Tongue (tissue), 2 donors: ENCODE measurements around the gene WRAP73. TPM values are rescaled to one million over a fixed set of nuclear protein-coding genes. Genes with fewer than 3 reads are reported as not detected.
A peak's percentile ranks its signal among the peaks of the same experiment; 100 is the strongest.

Experiments used
- DNase-seq: peaks from one replicate; pipeline ENCODE4 v3.0.0-alpha.2; 2015
- total RNA-seq: library from RNA; depleted of rRNA; stranded (reverse); fragments of >200 nt; gene quantifications from one replicate; pipeline ENCODE4 v1.2.3, GENCODE V29; 2014

The WRAP73 gene
- total RNA-seq, 1 donor from 2014 or later, result 25.4 TPM

DNA sequence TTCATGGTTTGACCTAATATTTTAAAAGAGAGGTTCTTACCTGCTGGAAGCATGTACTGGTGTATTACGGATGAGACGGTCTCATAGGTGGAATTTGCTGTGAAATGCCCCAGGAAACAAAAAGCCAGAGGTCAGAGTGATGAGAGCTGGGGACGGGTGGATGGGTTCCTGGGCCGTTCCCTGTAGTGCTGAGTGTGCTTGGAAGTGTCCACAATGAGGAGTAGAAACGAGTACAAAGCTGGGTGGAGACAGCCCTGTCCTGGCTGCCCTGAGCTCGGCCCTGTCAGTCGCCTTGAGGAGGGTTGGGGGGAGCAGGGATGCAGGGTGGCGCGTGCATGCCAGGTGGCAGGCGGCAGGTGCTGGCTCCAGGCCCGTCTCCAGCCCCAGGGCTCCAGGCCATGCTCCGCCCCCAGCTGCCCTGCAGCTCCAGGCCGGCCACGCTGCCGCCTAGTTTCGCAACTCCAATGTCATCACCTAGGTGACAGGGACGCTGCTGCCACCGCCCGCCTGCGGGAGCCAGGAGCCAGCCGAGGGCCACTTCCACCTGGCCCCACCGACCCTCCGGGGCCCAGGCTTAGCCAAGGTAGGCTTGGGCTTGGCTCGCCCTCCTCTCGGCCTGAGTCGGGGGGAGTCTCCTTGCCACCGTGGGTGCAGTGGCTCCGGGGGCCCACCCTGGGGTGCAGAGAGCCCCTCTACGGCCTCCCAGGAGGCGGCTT is 18.8 kb upstream of the WRAP73 start:
- peak; percentile 68 for DNase-seq

DNA sequence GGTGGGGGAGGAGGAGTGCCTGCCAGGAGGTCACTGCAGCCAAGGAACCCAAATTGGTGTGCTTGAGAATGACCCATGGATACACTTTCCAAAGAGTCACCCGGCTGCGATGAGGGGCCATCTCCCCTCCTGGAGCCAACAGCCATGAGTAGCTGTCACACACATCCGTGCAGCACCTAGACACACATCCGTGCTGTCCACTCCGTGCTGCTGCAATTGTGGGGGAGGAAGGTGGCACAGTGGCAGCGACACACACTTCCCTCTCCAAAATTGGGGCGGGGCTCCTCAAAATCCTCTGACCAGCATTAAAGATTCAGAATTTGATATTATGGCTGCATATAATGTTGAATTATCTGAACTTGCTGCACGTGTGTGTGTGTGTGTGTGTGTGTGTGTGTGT is 18.2 kb upstream of the WRAP73 start:
- DNase-seq, result no peak

DNA sequence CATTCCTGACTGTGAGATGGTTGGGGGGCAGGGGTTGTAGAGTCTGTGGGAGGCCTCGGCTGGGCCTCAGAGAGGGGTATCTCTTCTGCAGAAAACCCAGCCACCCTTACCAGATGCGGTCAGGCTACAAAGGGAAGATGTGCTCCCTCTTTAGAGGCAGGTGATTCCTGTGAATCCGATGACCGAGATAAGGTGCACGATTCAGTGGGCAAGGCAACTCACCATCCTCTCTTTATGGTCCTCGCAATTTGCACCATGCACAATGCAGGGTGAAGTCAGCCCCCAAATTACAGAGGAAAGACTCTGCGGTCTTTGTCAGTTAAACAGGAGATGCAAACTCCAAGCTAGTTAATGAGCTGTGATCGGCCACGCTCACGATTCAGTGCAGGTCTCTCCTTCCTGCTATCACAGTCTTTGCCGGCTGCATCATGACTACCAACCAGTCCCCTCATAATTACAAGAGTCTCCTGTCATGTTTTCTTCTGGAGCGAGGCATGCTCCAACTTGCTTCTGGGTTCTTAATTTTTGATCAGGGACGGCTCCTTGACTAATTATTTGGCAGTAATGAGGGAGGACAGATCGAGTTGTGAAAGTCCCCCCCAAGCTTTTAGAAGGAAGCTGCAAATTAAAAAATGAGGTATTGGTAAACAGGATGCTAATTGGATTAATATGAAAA is 14.9 kb upstream of the WRAP73 start:
- no peak for DNase-seq

DNA sequence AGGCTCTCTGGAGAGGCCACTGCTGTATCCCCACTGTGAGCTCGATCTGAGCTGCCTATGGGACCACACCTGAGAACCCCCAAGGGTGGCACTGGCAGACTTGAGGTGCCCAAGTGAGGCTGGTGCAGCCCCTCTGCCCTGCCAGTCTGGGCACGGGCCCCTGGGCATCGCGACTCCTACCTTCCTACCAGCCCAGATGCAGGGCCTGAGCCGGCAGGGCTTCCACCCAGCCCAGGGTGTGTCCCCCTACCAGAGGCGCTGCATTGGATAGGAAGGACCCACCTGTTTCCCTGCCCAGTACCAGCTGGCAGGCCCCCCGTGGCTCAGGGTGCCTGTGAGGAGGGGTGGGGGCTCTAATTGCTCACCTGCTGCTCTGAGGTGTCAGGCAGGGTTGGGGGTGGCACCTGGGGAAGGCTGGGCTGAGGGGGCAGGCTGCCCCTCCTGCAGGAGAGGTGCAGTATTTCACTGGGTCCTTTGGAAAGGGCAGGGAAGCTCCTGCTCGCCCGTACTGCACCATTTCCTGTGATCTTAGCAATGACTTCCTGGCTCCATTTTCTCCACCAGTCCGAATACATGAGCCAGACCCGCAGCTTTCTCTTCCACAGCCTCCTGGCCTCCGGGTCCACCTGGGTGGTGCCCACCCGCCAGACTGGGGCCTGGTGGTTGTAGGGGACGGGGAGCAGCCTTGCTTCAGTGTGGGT is 14.2 kb upstream of the WRAP73 start:
- no peak for DNase-seq

DNA sequence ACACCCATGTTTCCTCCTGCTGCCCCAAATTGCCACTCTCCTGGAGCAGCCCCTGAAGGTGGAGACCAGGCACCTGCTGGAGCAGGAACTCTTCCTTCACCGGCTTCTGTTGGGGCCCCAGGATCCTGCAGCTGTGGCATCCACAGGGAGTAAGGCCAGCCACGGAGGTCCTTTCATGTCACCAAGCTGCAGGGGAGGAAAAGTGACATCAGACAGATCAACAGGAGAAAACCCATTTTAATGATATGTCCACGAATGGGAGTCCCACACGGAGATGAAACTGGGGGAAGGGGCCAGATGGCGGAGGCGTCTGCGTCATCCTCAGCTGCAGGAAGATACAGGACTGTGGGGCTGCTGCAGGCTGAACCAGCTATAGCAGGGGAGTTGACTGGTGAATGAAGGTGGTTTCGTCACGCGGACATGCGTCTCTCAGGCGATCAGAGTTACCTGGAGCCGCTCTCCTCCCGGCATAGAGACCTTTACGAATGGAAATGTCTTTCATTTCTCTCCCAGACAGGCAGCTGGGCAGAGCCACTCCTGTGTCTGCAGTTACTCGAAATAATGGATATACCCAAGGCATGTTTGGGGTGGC is 12.3 kb upstream of the WRAP73 start:
- no peak for DNase-seq

DNA sequence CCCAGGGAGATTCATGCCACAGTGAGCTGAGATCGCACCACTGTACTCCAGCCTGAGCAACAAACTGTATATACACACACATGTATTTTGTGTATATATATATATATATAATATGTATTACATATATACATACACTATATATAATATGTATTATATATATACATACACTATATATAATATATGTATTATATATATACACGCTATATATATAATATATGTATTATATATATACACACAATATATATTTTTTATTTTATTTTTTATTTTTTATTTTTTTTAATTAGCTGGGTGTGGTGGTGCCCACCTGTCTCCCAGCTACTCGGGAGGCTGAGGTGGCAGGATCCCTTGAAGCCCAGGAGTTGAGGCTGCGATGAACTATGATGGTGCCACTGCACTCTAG is 11.7 kb upstream of the WRAP73 start:
- no peak for DNase-seq

DNA sequence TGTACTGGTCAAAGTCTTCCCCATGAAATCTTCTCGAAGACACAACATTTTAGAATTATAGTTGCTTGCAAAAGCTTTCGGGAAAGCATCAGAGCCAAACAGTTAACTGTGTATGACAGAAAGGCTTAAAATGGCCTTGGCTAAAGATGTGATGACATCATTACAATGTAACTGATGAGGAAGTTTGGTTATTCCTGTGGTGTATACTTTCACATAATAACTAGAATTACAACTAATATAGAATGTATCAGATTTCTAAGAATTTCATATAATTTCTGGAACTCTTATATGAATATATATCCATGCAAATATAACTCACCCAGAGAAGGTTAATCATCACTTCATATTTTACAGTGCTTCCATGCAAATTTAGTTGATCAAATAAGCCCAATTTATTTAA is 10.8 kb upstream of the WRAP73 start:
- no peak for DNase-seq

DNA sequence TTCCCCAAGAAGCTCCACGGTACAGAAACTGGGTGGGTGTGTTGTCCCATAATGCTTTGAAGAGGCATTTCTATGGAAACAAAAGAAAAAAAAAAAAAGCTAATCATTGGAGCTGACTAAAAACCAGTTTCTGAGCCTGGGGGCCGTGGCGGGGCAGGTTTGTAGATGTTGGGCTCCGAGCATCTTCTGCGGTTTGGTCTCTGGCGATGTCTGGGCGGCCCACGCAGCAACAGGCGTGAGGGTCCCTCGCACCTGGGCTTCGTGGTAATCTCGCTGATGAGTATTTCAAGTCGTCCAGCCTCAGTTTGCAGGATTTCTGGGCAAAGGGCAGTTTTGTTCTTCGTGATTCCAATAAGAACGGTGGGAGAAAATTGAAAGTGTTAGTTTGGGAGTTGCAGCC is 9.2 kb upstream of the WRAP73 start:
- DNase-seq, result no peak

DNA sequence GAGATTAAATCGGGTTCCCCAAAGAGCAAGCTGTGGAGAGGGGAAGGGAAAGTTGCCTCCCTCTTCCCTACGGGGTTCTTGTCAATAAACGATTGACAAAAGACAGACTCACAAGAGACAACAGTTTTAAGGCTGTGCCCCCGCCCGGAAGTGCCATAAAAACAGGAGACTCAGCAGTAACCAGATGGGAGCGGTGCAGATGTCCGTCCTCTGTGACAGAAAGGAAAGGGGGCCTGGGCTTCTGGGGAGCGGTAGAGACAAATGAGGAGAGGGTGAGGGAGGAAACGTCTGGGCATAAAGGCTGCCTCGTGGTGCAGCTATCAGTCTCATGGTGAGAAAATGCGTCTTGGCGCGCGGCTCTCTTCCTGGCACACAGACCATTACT is 8.3 kb upstream of the WRAP73 start:
- no peak for DNase-seq

DNA sequence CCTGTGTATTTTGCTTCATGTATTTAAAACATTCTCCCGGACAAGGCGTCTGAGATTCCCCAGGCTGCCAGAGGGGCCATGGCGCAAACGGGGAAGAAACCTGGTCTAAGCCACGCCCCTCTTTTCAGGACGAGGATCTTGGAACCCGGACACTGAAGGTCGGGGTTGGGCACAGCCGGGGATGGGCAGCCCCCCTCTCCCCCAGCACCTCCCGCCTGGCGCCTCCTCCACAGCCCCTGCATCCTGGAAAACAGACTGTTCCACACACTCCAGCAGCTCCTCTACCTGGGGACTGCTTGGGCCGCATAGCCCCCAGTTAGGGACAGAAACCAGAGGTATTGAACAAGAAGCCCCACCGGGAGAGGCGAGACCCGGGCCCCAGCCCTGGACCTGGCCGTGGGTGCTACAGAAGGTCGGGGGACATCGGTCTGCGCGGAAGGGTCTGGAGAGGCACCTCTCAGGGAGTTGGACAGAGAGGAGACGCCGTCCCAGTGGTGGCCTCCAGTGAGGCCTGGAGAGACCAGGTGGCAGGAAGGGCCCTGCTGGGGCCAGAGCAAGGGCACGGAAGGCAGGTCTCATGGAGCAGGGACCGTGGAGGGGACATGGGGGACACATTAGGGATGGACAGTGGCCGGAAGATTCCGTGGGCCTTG is 7.8 kb upstream of the WRAP73 start:
- DNase-seq, result no peak

DNA sequence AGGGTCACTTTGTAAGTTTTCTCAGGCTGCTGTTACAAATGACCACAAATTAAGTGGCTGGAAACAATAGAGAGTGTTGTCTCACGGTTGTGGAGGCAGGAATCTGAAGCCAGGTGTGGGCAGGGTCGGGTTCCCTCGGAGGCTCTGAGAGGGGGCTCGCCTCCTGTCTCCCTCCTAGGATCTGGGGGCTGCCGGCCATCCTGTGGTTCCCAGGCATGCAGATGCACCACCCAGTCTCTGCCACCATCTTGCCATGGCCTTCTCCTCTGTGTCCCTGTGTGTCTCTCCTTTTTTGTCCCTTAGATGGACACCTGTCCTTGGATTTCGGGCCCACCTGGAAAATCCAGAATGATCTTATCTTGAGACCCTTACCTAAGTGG is 7.2 kb upstream of the WRAP73 start:
- no peak for DNase-seq

DNA sequence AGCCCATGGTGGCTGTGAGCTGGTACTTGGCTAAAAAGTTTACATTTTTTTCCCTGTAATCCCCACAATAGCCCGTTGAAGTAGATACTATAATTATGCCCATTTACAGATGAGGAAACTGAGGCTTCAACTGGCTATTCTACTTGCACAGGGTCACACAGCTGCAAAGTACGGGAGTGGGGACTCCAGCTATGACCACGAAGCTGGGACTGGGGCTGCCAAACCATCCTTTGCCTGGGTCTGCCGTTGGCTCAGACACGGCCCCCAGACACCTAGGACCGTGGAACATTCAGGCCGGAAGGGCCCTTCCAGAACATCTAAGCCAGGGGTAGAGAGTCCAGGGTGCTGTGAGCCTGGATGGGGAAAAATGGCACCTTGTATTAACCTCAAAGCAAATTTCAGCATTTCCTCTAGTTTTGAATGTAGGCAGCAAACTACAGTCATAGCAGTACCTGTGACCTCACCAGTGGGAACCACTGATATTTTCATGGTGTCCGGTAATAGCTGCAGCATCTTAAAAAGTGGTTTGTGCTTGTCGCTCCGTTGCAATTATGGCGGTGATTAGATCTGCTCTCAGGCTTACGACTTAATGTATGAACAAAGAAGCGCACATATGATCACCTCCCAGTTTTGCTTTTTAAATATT is 6.7 kb upstream of the WRAP73 start:
- no peak for DNase-seq

DNA sequence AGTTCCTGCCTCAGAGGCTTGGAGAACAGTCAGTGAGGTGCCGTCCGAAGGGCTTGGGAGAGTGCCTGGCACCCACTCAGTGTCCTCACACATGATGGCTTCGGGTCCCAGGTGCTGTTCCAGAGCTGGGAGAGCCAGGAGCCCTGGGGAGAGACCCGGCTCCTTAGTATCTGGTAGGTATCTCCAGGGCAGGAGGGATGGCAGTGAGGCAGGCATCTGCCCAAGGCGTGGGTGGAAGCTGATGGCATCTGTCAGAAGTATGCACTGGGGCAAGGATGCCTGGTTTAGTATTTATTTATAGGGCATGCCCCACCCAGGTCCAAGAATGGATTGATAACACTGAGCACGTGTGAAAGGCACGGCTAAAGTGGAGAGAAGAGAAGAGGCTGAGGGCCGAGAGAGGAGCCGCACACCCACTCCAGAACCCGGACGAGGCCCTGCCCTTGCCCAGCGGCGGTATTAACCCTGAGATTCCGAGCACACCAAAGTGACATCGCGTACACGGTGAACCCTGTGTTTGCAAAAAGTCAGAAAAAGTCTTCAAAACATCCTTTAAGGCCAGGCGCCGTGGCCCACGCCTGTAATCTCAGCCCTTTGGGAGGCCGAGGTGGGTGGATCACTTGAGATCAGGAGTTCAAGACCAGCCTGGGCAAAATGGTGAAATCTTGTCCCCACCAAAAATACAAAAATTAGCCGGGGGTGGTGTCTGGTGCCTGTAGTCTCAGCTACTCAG is 4.8 kb upstream of the WRAP73 start:
- DNase-seq, result peak; percentile 49

DNA sequence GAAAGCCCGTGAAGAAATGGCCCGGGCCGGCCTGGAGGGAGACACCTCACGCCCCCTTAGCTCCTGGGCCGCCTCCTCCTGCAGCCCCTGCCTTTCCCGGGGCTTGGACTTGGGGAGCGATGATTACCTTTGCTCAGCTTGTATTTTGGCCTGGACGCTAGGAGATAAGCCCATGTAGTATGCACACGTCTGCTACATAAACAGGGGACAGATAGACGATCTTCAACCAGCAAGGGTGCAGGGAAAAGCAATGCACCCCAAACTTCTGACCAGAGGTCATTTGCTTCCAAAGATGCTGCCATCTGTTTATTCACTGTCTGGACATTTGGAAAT is 3.3 kb upstream of the WRAP73 start:
- DNase-seq, result no peak

DNA sequence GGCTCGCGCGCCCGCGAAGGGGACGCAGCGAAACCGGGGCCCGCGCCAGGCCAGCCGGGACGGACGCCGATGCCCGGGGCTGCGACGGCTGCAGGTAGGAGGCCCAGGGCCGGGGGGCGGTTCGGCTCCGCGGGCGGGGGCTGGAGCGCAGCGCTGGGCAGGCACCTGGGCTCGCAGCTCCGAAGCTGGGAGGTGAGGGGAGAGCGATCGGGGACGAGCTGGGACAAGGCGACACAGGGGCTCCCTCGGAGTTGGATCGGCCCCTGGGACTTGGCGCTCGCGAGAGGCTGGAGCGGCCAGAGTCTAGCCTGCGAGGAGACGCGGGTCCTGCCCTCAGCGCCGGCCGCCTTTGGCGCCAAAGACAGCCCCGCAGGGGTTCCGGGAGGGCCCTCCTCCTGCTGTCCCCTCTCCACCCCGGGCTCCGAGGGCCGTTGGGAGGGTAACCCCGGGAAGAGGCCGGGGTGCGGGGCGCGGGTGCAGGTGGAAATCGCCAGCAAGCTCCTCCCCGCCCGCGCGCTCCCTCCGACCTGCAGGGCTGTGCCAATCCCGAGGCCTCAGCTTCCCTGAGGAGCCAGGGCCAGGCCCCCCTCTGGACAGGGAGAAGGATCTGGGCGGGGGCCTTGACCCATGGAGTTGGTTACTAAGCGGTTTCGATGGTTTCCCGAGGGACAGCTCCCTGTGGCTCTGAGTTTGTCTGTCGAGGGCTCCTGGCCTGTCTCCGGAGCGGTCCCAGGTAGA is 2.8 kb upstream of the WRAP73 start:
- DNase-seq, result no peak

DNA sequence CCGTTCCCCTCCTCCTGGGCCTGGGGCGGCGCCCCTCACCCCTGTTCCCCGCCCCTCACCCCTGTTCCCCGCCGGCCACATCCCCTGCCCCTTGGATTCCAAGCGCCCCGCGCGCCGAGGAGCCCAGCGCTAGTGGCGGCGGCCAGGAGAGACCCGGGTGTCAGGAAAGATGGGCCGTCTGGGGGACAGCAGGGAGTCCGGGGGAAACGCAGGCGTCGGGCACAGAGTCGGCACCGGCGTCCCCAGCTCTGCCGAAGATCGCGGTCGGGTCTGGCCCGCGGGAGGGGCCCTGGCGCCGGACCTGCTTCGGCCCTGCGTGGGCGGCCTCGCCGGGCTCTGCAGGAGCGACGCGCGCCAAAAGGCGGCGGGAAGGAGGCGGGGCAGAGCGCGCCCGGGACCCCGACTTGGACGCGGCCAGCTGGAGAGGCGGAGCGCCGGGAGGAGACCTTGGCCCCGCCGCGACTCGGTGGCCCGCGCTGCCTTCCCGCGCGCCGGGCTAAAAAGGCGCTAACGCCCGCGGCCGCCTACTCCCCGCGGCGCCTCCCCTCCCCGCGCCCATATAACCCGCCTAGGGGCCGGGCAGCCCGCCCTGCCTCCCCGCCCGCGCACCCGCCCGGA is 2.1 kb upstream of the WRAP73 start, which contains the start of gene TP73:
Gene TP73, plus strand, starts transcription at position 587 of the 618 bp plus-strand sequence. CDS start 29,850 bp downstream, outside the sequence.
- peak; percentile 46 for DNase-seq

DNA sequence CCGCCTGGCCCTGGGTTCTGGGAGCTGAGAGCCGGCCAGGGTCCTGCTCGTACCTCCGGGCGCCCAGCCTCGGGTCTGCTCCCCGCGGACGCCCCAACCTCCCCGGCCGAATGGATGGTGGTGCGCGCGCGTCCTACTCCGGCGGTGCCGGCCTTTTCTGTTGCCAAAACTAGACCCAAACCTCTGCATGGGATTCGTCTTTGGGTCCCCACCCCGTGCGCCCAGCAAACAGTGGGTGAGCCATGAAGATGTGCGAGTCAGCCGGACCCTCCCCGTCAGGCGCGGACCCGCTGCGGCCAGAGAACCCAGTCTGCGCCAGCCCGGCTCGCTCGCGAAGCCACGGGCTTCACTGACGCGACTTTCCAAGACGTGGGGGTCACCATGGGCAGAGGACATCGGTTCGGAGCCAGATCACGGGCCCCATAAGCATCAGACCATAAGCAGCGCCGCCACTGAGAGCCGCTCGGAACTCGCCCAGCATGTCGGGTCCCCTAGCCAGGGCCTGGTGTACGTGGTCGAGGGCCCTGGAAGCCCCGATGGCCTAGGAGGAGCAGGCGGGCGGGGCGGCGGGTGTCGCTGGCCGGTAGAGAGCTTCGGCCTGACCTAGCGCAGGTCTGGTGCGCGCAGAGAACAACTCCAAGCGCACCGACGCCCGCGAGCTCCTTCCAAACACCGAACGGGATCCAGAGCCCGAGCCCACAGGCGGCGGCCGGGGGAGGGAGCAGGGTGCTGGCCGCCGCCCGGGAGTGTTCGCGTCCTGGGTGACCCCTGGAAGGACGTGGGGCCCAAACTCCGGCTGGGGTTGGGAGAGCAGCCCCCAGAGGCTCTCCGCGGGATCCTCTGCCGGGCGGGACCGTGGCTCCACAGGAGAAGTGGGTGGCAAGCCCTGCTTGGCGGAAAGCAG is 1.4 kb upstream of the WRAP73 start:
- no peak for DNase-seq

DNA sequence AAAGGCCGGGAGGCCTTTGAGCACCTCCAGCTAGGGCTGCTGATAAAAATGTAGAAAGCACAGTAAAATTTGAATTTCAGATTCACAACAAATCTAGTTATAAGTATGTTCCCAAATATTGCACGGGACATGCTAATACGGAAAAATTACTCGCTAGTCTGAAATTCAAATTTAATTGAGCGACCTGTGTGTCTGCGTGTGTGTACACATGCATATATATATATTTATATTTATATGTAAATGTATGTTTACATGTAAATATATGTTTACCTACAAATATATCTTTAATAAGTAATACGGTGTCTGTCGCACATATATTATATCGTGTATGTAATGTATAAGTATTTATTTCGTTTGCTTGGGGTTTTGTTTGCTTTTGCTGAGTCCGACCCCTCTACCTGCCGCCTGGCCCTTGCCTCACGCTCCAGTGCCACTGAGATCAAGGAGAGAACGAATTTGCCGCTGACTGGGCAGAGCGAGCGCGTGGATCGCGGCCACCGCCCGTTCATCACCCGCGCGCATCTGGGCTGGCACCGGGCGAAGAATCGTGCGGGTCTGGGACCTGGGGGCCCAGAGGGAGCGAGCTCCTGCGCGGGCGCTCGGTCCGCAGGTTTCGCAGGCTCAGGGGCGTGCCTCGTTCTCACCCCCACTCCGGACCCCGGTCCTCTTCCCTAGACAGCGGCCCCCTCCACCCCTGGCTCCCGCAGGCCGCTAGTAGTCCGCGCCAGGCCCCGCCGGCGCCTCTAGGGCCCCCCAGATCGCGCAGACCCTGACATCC is 534 bp upstream of the WRAP73 start:
- peak; percentile 28 for DNase-seq
